ENCODE results near the gene TFAP2A.

DNA sequence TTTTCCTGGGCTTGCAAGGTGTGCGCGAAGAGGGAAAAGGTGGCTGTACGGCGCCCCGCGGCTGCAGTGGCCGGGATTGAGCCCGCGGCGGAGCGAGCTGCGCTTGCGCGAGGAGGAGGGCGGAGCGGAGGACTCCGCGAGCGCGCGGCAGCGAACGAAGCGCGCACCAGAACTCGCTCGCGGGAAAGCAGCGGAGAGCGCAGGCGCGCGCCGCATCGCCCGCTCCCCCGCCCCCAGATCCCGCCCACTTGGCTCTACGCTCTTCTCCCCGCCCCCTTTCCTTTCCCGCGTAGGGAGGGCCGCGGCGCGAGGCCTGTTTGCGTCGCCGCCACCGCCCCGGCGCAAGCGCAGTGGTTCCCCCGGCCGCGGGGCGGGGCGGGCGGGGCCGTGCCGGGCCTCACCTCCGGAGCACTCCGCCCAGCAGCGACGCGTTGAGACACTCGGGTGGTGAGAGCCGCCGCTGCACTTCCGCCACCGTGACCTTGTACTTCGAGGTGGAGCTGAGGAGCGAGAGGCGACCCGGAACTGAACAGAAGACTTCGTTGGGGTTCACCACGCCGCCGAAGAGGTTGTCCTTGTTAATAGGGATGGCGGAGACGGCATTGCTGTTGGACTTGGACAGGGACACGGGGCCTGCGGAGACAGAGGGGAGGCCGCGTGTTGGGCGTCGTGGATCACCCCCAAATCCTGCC is 10.6 kb downstream of the TFAP2A start:
- TF ChIP-seq, protein P1, sequence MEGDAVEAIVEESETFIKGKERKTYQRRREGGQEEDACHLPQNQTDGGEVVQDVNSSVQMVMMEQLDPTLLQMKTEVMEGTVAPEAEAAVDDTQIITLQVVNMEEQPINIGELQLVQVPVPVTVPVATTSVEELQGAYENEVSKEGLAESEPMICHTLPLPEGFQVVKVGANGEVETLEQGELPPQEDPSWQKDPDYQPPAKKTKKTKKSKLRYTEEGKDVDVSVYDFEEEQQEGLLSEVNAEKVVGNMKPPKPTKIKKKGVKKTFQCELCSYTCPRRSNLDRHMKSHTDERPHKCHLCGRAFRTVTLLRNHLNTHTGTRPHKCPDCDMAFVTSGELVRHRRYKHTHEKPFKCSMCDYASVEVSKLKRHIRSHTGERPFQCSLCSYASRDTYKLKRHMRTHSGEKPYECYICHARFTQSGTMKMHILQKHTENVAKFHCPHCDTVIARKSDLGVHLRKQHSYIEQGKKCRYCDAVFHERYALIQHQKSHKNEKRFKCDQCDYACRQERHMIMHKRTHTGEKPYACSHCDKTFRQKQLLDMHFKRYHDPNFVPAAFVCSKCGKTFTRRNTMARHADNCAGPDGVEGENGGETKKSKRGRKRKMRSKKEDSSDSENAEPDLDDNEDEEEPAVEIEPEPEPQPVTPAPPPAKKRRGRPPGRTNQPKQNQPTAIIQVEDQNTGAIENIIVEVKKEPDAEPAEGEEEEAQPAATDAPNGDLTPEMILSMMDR (IDR thresholded peaks at IDR 0.05): peak in 3 of 6 experiments; percentile 23 to 44 (median 38)
- peak in 1 of 2 donors; percentile 39 for TF ChIP-seq POLR2A (IDR thresholded peaks at IDR 0.05)

All from thyroid gland (tissue), 4 donors.